Measurements from ENCODE around the gene COG1. TPM values are rescaled to one million over a fixed set of nuclear protein-coding genes. Genes with fewer than 3 reads are reported as not detected.
"Not testable (repeated sequence)": the region's sequence is repeated elsewhere in the genome, so short reads cannot be mapped to it uniquely, and the experiment has no call there.

Gene COG1
- total RNA-seq, 2 experiments from 2014 or later: 38.3 to 44.1 TPM

DNA sequence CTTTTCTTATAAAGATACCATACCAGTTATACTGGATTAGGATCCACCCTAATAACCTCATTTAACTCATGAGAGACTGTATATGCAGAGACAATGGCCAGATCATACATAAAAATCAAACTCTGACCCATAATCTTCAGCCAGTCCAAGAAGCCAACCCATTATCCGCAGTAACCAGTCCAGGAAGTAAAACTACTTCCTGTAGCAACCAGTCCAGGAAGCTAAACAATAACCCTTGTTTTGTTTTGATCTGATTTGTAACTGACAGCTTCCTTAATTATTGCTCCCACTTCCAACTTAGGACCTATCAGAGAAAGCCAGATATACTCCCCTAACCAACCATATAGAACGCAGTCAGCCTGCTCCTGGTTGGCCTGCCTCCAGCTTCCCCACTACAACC, 47.2 kb upstream of the COG1 start:
- no peak overlapping the region for H3K27ac ChIP-seq (ENCODE audit: low read depth, low read length, poor library complexity, severe bottlenecking)
- no peaks in the 10 kb centered on the region for H3K9me2 ChIP-seq (ENCODE audit: insufficient read depth, low read length)
- ChIA-PET CTCF (ENCODE audit: unreplicated experiment) (no interaction called here), POLR2A (interaction anchor here (1.0 kb wide), 1 partner anchor 14 kb away, joined by 3 read pairs; no protein-coding TSS in a partner anchor)
- no peaks in the 10 kb centered on the region for H3K9me3 ChIP-seq (ENCODE audit: low read length)
- no peak for DNase-seq (ENCODE audit: low spot score)
- H3K36me3 ChIP-seq (ENCODE audit: insufficient read depth, low read length): no peaks in the 10 kb centered on the region
- intact Hi-C loops (cut with micrococcal nuclease; ENCODE audit: unreplicated experiment): no loop called here
- no peaks in the 10 kb centered on the region for H3K4me1 ChIP-seq (ENCODE audit: insufficient read depth, low read length, poor library complexity, severe bottlenecking)
- BruUV-seq (replicated peaks): no TSS peak
- H3K4me3 ChIP-seq (ENCODE audit: low read depth, low read length, poor library complexity, severe bottlenecking): no peak overlapping the region
- no peak for TF ChIP-seq CTCF (conservative IDR thresholded peaks at IDR 0.05; ENCODE audit: low read length)
- no peak for TF ChIP-seq EZH2phosphoT487 (IDR thresholded peaks at IDR 0.05; ENCODE audit: borderline replicate concordance, low read depth, low read length)
- no peaks in the 10 kb centered on the region for H4K20me1 ChIP-seq (ENCODE audit: insufficient read depth, low read length)
- H3K79me2 ChIP-seq (ENCODE audit: insufficient read depth, low read depth, low read length): no peaks in the 10 kb centered on the region
- H2AFZ ChIP-seq (ENCODE audit: low read length): no peak overlapping the region
- H3K4me2 ChIP-seq (ENCODE audit: low read length): no peak overlapping the region

- H3K4me1 ChIP-seq (ENCODE audit: insufficient read depth, low read length, poor library complexity, severe bottlenecking); H3K4me3 ChIP-seq (ENCODE audit: low read depth, low read length, poor library complexity, severe bottlenecking); H3K9me2 ChIP-seq (ENCODE audit: insufficient read depth, low read length); CTCF ChIA-PET (ENCODE audit: unreplicated experiment); DNase-seq (ENCODE audit: low spot score); H3K36me3 ChIP-seq (ENCODE audit: insufficient read depth, low read length); POLR2A ChIA-PET; H2AFZ ChIP-seq (ENCODE audit: low read length); H4K20me1 ChIP-seq (ENCODE audit: insufficient read depth, low read length); BruUV-seq (replicated peaks); H3K9me3 ChIP-seq (ENCODE audit: low read length); intact Hi-C loops (cut with micrococcal nuclease; ENCODE audit: unreplicated experiment); H3K27ac ChIP-seq (ENCODE audit: low read depth, low read length, poor library complexity, severe bottlenecking); H3K4me2 ChIP-seq (ENCODE audit: low read length); H3K79me2 ChIP-seq (ENCODE audit: insufficient read depth, low read depth, low read length): not testable (repeated sequence)
Observed at GRCh38 chr17:73147791-73148190, 45.1 kb upstream of the COG1 start.

GRCh38 chr17:73148540-73149334, 44.1 kb upstream of the COG1 start:
- no peaks in the 10 kb centered on the region for H3K9me3 ChIP-seq (ENCODE audit: low read length)
- intact Hi-C loops (cut with micrococcal nuclease; ENCODE audit: unreplicated experiment): no loop called here
- H3K4me1 ChIP-seq (ENCODE audit: insufficient read depth, low read length, poor library complexity, severe bottlenecking): peaks cover 15% of the 10 kb centered on the region
- no peak overlapping the region for H3K27ac ChIP-seq (ENCODE audit: low read depth, low read length, poor library complexity, severe bottlenecking)
- no peak overlapping the region for H3K4me3 ChIP-seq (ENCODE audit: low read depth, low read length, poor library complexity, severe bottlenecking)
- TF ChIP-seq CTCF (conservative IDR thresholded peaks at IDR 0.05; ENCODE audit: low read length) (no peak), EZH2phosphoT487 (IDR thresholded peaks at IDR 0.05; ENCODE audit: borderline replicate concordance, low read depth, low read length) (no peak)
- DNase-seq (ENCODE audit: low spot score): no peak
- no peaks in the 10 kb centered on the region for H3K79me2 ChIP-seq (ENCODE audit: insufficient read depth, low read depth, low read length)
- ChIA-PET POLR2A (interaction anchor here (0.9 kb wide), 1 partner anchor 8 kb away, joined by 3 read pairs; no protein-coding TSS in a partner anchor), CTCF (ENCODE audit: unreplicated experiment) (no interaction called here)
- H2AFZ ChIP-seq (ENCODE audit: low read length): no peak overlapping the region
- no peak overlapping the region for H3K4me2 ChIP-seq (ENCODE audit: low read length)
- H3K9me2 ChIP-seq (ENCODE audit: insufficient read depth, low read length): no peaks in the 10 kb centered on the region
- H4K20me1 ChIP-seq (ENCODE audit: insufficient read depth, low read length): no peaks in the 10 kb centered on the region
- BruUV-seq (replicated peaks): no TSS peak
- H3K36me3 ChIP-seq (ENCODE audit: insufficient read depth, low read length): no peaks in the 10 kb centered on the region

DNA sequence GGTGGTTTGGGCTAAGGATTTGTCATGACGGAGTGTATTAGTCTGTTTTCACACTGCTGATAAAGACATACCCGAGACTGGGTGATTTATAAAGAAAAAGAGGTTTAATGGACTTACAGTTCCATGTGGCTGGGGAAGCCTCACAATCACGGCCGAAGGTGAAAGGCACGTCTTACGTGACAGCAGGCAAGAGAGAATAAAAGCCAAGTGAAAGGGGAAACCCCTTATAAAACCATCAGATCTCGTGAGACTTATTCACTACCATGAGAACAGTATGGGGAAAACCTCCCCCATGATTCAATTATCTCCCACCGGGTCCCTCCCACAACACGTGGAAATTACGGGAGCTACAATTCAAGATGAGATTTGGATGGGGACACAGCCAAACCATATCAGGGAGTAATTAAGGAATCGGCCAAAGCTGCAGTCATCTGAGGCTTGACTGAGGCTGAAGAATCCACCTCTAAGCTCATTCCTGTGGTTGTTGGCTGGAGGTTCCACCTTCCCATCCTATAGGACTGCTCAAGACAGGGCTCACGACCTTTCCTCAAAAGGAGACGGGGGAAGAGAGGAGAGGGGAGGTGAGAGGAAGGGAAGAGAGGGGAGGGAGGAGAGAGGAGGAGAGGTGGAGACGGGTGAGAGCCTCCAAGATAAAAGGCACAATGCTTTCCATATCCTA, 42.1 kb upstream of the COG1 start:
- H3K27ac ChIP-seq (ENCODE audit: low read depth, low read length, poor library complexity, severe bottlenecking); H3K36me3 ChIP-seq (ENCODE audit: insufficient read depth, low read length); H3K79me2 ChIP-seq (ENCODE audit: insufficient read depth, low read depth, low read length); H4K20me1 ChIP-seq (ENCODE audit: insufficient read depth, low read length); H3K4me3 ChIP-seq (ENCODE audit: low read depth, low read length, poor library complexity, severe bottlenecking); H2AFZ ChIP-seq (ENCODE audit: low read length); DNase-seq (ENCODE audit: low spot score); H3K9me3 ChIP-seq (ENCODE audit: low read length); H3K9me2 ChIP-seq (ENCODE audit: insufficient read depth, low read length); H3K4me2 ChIP-seq (ENCODE audit: low read length); BruUV-seq (replicated peaks): not testable (repeated sequence)
- ChIA-PET POLR2A (interaction anchor here (0.5 kb wide), 1 partner anchor 31 kb away, joined by 3 read pairs; no protein-coding TSS in a partner anchor), CTCF (ENCODE audit: unreplicated experiment) (interaction anchor here (0.7 kb wide), 1 partner anchor 126 kb away, joined by 8 read pairs; no protein-coding TSS in a partner anchor)
- H3K4me1 ChIP-seq (ENCODE audit: insufficient read depth, low read length, poor library complexity, severe bottlenecking): peaks cover 20% of the 10 kb centered on the region
- intact Hi-C loops (cut with micrococcal nuclease; ENCODE audit: unreplicated experiment): loop anchor here (10.0 kb wide), 1 partner anchor 596 kb away; no protein-coding TSS in a partner anchor
